VCaP (cell line): ENCODE results near the gene S1PR1.

Experiments
- H3K27ac ChIP-seq: fragments of 450-650 bp; 2 replicates; pipeline ENCODE4 v1.5.1; 2017
- TF ChIP-seq, protein P1 (sequence below): fragments of 450-650 bp; conservative IDR thresholded peaks from 2 replicates; pipeline ENCODE4 v1.5.1; 2017; ENCODE audit warnings: mild to moderate bottlenecking, moderate library complexity

Gene S1PR1

DNA sequence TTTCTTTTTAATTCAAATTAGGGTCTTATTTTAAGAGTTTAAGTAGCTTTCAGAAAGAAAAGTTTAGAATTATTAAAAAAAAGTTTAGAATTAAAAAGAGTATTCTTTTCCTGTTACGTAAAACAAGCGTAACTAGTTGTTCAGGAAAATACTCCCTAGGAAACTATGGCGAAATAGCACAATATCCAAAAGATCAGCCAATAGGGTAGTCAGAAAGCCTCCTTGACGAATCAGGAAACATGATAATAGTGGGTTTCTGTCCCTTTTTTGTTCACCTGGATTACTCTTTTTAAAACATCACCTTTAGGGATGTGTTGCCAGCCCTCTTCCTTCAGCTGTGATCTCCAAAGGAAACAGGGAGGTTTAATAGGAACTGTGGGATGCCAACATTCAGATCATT, 25.2 kb downstream of the S1PR1 start:
- peak overlapping the region; percentile 45; the same call in 1 of the 2 replicates for H3K27ac ChIP-seq
- TF ChIP-seq, protein P1, sequence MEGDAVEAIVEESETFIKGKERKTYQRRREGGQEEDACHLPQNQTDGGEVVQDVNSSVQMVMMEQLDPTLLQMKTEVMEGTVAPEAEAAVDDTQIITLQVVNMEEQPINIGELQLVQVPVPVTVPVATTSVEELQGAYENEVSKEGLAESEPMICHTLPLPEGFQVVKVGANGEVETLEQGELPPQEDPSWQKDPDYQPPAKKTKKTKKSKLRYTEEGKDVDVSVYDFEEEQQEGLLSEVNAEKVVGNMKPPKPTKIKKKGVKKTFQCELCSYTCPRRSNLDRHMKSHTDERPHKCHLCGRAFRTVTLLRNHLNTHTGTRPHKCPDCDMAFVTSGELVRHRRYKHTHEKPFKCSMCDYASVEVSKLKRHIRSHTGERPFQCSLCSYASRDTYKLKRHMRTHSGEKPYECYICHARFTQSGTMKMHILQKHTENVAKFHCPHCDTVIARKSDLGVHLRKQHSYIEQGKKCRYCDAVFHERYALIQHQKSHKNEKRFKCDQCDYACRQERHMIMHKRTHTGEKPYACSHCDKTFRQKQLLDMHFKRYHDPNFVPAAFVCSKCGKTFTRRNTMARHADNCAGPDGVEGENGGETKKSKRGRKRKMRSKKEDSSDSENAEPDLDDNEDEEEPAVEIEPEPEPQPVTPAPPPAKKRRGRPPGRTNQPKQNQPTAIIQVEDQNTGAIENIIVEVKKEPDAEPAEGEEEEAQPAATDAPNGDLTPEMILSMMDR = no peak

DNA sequence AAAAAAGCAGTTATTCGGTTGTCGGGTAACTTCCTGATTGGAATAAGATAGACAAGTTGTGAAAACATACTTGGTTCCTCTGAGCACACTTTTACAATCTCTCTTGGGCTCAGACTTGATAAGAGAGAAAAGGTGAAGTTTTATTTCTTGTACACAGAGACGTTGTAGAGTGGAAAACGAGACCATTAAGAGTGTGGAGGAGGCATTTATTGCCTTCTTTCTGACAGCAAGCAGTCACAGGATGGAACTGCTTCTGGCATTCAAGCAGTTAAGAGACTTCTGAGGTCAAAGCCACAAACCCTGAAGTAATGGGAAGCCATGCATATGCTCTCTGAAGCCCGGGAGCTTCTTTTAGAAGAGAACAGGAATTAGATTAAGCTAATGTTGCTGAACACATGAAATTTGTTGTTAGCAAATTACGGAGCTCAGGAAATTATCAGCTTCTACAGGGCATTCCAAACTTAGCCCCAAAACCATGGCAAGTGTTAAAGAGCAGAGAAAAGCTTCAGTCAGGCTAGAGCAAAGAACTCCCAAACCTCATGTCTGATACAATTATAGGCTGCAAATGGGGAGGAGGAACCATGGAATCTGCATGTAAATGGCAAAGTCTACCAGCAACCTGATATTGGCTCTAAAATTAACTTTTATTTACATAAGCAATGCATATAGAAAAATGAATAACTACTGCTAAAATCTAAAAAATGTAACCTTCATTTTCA, 26.0 kb downstream of the S1PR1 start:
- TF ChIP-seq, protein P1 = no peak
- peak overlapping the region; percentile 45; the same call in 1 of the 2 replicates for H3K27ac ChIP-seq

DNA sequence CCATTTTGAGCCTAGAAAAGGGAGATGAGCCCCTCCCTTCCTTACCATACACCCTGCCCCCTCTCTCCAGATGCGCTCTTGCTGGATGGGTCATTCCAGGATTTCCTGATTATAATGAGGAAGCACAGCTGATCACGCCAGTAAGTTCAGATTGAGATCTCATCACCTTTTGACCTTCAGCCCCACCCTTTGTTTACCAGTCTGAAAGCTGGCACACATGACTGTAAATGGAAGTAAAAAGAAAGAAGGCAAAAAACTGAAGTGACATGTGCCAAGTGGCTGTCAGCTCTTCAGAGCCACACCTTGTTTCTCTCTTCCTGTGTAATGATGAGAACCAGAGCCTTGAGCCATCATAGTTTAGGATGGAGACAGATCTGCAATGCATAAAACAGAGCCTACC, 27.9 kb downstream of the S1PR1 start:
- TF ChIP-seq, protein P1 = no peak
- peak overlapping the region; percentile 32; the same call in 1 of the 2 replicates for H3K27ac ChIP-seq

DNA sequence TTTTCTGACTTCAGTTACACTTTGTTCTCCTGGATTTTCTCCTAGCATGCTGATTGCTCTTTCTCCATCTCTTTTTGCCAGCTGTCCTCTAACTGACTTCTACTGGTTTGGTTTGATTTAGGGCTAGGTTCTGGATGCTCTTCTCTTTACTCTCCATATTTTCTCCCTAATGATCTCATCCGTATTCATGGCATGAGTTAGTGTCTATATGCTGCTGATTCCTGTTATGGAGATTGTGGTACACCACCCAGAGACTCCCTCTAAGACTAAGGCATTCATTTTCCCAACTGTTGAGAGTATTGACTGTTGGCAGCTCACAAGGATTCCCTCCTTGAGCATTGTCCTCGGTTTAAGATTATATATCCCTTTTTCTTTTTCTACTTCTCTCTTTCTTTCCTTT, 28.9 kb downstream of the S1PR1 start:
- TF ChIP-seq, protein P1 = no peak

DNA sequence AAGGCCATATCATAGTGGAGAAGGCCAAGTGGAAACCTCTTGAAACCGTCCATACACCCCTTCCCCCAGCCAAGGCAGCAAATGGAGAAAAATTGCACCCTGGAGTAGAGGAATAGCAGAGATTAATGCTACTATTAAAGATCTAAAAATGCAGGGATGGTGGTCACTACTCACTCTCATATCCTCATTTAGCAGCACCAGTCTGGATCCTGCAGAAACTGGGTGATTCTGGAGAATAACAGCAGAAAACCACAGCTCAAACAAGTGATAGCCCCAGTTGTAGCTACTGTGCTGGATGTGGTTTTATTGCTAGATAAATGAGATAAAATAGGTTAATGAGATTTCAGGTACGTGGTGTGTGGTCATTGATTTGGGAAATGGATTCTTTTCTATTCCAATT, 30.3 kb downstream of the S1PR1 start:
- TF ChIP-seq, protein P1 = no peak
- no peak overlapping the region for H3K27ac ChIP-seq

More for the DNA sequence above, 28.9 kb downstream of the S1PR1 start:
- H3K27ac ChIP-seq = no peak overlapping the region

DNA sequence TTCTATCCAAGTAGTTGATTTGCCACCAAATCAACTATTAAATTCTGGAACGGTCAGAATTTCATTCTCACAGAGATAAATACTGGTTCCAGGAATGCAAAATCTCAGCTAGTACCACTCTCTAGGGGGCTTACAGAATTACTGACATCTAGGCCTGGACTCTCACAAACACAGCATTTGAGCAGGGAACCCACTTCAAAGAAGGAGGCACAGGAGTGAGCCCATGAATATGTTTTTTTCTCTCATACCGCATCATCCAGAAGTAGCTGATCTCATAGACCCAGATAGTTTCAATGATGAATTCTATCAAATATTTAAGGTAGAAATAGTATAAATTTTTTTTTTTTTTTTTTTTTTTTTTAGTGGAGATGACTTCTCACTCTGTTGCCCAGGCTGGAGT, 32.1 kb downstream of the S1PR1 start:
- TF ChIP-seq, protein P1 = no peak
- H3K27ac ChIP-seq = no peak overlapping the region

DNA sequence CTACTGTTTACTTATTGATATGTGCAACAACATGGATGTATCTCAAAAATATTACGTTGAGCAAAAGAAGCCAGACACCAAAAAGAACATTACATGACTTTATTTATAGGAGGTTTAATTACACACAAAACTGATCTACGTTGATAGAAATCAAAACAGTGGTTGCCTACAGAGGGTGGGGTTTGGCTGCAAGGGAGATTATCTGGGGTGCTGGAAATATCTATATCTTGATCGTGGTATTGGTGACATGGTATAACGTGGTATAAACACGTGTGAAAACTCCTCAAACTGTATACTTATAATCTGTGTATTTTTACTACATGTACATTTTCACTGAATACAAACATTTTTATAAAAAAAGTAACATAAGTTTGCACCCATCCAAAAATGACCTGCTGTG, 38.9 kb downstream of the S1PR1 start:
- TF ChIP-seq, protein P1 = no peak

More for the DNA sequence above, 38.9 kb downstream of the S1PR1 start:
- no peak overlapping the region for H3K27ac ChIP-seq
